Esophagus muscularis mucosa (tissue), 4 donors: ENCODE measurements around the gene SPSB4.
A peak's percentile ranks its signal among the peaks of the same experiment; 100 is the strongest.

ENCODE experiments used
- EP300 ChIP-seq: sonication (generic); formaldehyde crosslinking; IDR thresholded peaks from one replicate; pipeline ENCODE4 v1.6.1; 2017; ENCODE audit warnings: antibody characterized with exemption
- POLR2A ChIP-seq: fragments of 450-650 bp; IDR thresholded peaks from one replicate; pipeline ENCODE4 v1.6.1; 2017; ENCODE audit warnings: antibody characterized with exemption, moderate library complexity, mild to moderate bottlenecking, low read depth
- POLR2AphosphoS5 ChIP-seq, 2 donors: sonication (generic); formaldehyde crosslinking; IDR thresholded peaks; one replicate each; pipeline ENCODE4 v1.6.1; 2017; ENCODE audit warnings: antibody characterized with exemption in 2 of 2
- TF ChIP-seq, protein P1 (sequence below), 3 experiments: fragments of 200-600 bp in 2 of 3; fragments of 450-650 bp in 1 of 3; sonication (generic) in 2 of 3; IDR thresholded peaks; one replicate each; pipeline ENCODE4 v1.5.1; 2017 to 2019; ENCODE audit warnings: antibody characterized with exemption in 3 of 3, mild to moderate bottlenecking in 2 of 3, moderate library complexity in 1 of 3

GRCh38 chr3:141050576-141051442, at the start of gene SPSB4:
- TF ChIP-seq, protein P1, sequence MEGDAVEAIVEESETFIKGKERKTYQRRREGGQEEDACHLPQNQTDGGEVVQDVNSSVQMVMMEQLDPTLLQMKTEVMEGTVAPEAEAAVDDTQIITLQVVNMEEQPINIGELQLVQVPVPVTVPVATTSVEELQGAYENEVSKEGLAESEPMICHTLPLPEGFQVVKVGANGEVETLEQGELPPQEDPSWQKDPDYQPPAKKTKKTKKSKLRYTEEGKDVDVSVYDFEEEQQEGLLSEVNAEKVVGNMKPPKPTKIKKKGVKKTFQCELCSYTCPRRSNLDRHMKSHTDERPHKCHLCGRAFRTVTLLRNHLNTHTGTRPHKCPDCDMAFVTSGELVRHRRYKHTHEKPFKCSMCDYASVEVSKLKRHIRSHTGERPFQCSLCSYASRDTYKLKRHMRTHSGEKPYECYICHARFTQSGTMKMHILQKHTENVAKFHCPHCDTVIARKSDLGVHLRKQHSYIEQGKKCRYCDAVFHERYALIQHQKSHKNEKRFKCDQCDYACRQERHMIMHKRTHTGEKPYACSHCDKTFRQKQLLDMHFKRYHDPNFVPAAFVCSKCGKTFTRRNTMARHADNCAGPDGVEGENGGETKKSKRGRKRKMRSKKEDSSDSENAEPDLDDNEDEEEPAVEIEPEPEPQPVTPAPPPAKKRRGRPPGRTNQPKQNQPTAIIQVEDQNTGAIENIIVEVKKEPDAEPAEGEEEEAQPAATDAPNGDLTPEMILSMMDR (IDR thresholded peaks at IDR 0.05) = peak; percentile 29 to 52 (median 31)
- TF ChIP-seq POLR2A (no peak), POLR2AphosphoS5 (IDR thresholded peaks at IDR 0.05) (peak in 1 of 2 donors; percentile 8), EP300 (no peak)
